Activated T-cell treated with anti-CD3 and anti-CD28 coated beads for 24 hours (primary cell): ENCODE measurements around the gene PANX2.
"Not testable (repeated sequence)": the region's sequence is repeated elsewhere in the genome, so short reads cannot be mapped to it uniquely, and the experiment has no call there.

ENCODE experiments used
- DNase-seq: peaks from one replicate; pipeline ENCODE4 v3.0.0-alpha.2; 2020; ENCODE audit warnings: low read depth

The PANX2 gene

DNA sequence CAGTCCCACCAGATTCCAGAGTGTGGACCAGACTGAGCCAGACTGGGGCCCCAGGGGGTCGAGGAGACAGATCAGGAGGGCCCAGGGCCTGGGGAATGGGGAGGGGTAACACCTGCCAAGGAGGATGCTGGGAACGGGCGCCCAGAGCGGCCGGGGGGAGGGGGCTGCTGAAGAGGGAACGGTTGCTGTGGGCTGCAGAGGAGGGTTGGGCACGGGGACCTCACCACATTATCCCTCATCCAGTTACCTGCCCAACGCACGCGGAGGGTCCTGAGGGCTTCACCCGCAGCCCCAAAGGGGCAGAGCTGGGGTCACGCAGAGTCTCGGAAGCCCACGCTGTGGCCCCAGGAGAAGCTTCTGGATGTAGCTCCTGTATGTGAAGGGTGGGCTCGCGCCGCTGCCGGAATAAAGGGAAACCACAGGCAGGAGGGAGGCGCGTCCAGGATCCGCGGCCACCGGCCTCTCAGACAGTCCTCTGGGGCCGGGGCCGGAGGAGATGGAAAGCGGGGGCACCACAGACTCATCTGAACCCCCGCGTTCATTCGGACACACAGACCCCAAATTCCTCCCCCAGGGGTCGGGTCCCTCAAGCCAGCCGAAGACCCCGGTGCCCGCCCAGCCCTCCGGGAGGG, 29.4 kb downstream of the PANX2 start:
- no peak for DNase-seq

GRCh38 chr22:50200461-50201190, 30.1 kb downstream of the PANX2 start, which contains the start of gene SELENOO:
Gene SELENOO (plus strand): TSS chr22:50201011. CDS start chr22:50201037, 26 bp downstream.
- DNase-seq = peak; percentile 89

GRCh38 chr22:50201191-50202129, 30.9 kb downstream of the PANX2 start:
- no peak for DNase-seq

DNA sequence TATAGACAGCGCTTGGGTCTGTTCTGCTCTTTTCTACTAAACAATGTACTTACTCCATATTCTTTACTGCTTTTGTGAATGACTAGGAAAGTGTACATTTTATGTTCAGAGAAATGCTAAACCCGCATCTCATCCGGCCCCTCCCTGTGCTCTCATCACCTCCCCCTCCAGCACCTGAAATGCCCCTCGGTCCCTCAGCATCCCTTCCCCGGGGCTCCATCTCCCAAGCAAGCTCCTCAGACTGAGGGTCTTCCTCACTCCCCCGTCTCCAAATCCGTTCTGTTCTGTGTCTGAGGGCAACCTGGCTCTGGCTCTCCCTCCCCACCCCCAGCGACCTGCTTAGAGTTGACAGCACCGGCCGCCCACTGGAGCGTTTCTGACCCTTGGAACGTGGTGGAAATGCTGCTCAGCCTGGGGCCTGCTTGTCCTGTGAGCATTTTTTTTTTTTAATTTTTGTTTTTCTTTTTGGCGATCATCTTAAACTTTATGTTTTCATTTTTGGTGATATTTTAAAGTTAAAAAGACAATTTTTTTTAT, 31.7 kb downstream of the PANX2 start:
- no peak for DNase-seq

- DNase-seq = no peak
Measured at GRCh38 chr22:50203288-50203687, 32.8 kb downstream of the PANX2 start.

DNA sequence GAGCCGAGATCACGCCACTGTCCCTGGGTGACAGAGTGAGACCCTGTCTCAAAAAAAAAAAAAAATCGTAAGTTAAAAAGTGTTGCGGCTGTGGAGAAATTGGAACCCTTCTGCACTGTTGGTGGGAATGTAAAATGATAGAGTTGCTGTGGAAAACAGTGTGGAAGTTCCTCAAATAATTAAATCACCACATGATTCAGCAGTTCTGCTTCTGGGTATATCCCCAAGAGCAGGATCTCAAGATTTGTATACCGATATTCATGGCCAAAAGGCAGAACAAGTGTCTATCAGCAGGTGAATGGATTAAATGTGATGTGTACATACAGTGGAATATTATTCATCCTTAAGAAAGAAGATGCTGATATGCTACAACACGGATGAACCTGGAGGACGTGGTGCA, 34.0 kb downstream of the PANX2 start:
- no peak for DNase-seq

GRCh38 chr22:50204998-50205397, 34.5 kb downstream of the PANX2 start:
- DNase-seq = not testable (repeated sequence)

GRCh38 chr22:50205781-50206569, 35.4 kb downstream of the PANX2 start:
- DNase-seq = no peak

- no peak for DNase-seq
Measured at GRCh38 chr22:50206599-50206998, 36.1 kb downstream of the PANX2 start.

- DNase-seq = no peak
Measured at GRCh38 chr22:50207383-50208140, 37.0 kb downstream of the PANX2 start.

DNA sequence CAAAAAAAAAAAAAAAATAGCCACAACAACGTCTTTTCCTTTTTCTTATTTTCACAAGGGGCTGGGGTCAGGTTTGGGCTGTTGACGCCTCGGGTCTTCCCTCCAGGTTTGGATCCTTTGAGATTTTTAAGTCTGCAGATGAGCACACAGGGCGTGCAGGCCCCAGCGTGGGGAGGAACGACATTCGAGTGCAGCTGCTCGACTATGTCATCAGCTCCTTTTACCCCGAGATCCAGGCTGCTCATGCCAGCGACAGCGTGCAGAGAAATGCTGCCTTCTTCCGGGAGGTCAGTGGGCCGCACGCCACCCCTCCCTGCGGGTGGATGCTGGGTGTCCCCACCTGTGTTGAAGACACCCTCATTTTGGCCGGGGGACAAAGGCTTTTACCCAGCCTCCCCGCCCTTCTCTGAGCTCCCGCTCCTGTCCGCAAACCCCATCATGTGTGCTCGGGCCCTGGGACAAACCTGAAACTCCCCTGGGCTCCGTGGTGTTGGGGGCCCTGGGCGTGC, 38.0 kb downstream of the PANX2 start:
- DNase-seq = no peak

- DNase-seq = no peak
Measured at GRCh38 chr22:50208939-50209892, 38.7 kb downstream of the PANX2 start.

DNA sequence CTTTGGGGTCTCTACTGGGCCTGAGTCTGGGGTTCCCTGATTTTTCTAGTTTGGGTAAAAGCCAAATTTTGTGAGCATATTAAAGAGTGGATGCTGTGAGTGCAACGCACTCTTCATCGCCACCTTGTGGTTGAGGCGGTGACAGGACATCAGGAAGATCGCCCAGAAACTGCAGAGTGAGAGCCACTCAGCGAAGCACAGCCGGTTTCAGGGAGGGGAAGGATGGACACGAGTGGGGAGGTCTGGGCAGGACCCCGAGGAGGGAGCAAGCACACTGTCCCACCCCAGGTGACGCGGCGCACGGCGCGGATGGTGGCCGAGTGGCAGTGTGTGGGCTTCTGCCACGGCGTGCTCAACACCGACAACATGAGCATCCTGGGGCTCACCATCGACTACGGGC, 39.4 kb downstream of the PANX2 start:
- peak; percentile 51 for DNase-seq

- no peak for DNase-seq
Measured at GRCh38 chr22:50210378-50211139, 40.0 kb downstream of the PANX2 start.

- no peak for DNase-seq
Measured at GRCh38 chr22:50211147-50211546, 40.6 kb downstream of the PANX2 start.

GRCh38 chr22:50213263-50213662, 42.7 kb downstream of the PANX2 start:
- DNase-seq = no peak

DNA sequence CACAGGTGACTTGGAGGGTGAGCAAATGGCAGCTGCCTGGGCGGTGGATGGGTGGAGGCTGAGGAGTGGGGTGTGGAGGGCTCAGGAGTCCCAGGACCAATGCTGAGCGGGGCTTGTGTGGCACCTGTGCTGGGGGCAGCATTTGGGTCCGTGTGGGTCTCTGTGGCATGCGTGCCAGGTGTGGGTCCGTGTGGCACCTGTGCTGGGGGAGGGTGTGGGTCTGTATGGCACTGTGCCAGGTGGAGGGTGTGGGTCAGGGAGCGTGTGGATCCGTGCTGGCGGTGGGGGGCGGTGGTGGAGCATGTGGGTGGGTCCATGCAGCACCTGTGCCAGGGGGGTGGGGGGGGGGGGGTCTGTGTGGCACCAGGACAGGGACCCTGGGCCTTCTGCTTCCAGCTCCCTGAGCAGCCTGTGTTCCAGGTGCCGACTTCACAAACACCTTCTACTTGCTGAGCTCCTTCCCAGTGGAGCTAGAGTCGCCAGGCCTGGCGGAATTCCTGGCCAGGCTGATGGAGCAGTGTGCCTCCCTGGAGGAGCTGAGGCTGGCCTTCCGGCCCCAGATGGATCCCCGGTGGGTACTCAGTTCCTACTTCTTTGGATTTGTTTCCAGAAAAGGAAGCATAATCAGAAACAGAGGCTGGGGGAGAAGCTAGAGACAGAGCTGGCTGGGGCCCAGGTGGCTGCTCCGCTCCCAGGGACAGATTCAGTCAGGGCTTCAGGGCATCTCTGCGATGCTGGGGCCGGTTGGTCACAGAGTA, 44.9 kb downstream of the PANX2 start:
- no peak for DNase-seq
